K562 (cell line): Measurements from ENCODE around the gene KRTAP1-5. TPM values are rescaled to one million over a fixed set of nuclear protein-coding genes. Genes with fewer than 3 reads are reported as not detected.
A peak's percentile ranks its signal among the peaks of the same experiment; 100 is the strongest.

Experiments used
- CHD7 ChIP-seq: fragments of 200-600 bp; sonication (generic); IDR thresholded peaks from one replicate; pipeline ENCODE4 v1.6.1; 2012; ENCODE audit warnings: mild to moderate bottlenecking, low read depth, low read length, inconsistent platforms
- NFYB ChIP-seq: IDR thresholded peaks from 2 replicates; pipeline ENCODE4 v1.6.1; 2011; ENCODE audit warnings: mild to moderate bottlenecking, moderate library complexity; ENCODE audit not compliant: insufficient read length; ENCODE audit errors: extremely low read depth
- ZNF165 ChIP-seq: fragments of 250-450 bp; sonication (Bioruptor Pico); IDR thresholded peaks from 2 replicates; pipeline ENCODE4 v1.4.0; 2020; ENCODE audit warnings: borderline replicate concordance
- ZNF318 ChIP-seq, 2 experiments: fragments of 450-650 bp; IDR thresholded peaks; 2 replicates each; pipeline ENCODE4 v1.6.1; 2016; ENCODE audit warnings: mild to moderate bottlenecking in 2 of 2, borderline replicate concordance in 1 of 2, low read depth in 1 of 2, moderate library complexity in 1 of 2
- ZNF41 ChIP-seq: fragments of 250-450 bp; sonication (Bioruptor Pico); conservative IDR thresholded peaks from 2 replicates; pipeline ENCODE4 v1.4.0; 2020; ENCODE audit warnings: mild to moderate bottlenecking
- polyA plus RNA-seq, 8 experiments: library from polyadenylated mRNA; depleted of rRNA in 4 of 8; stranded (reverse) in 5 of 8; unstranded in 3 of 8; fragments of >200 nt; fragmentation: Nextera tagmentation in 2 of 8; fragmentation: Illumina TruSeq in 1 of 8; extraction: Ambion mirVana in 2 of 8; extraction: Trizol in 1 of 8; gene quantifications; 2 replicates each; pipeline versions ENCODE4 v1.2.1 to v1.2.3, GENCODE V29; 2011 to 2014; ENCODE audit warnings: inconsistent platforms in 1 of 8, missing spikeins in 1 of 8
- total RNA-seq, 7 experiments: library from RNA; depleted of rRNA in 6 of 7; stranded (reverse); fragments of >200 nt in 6 of 7; fragmentation: Illumina TruSeq in 2 of 7; extraction: Trizol in 2 of 7; gene quantifications; 2 replicates each; pipeline versions ENCODE4 v1.2.1 to v1.2.3, GENCODE V29; 2011 to 2021; ENCODE audit warnings: low replicate concordance in 1 of 7

KRTAP1-5 gene
- total and polyA plus RNA-seq, 9 of the 15 experiments (the other 6 are each of a cell fraction or from before 2014, with no cell fraction given) = not detected

- no peak for TF ChIP-seq CHD7
- TF ChIP-seq ZNF41 (CRISPR knock-in tag) = no peak
- TF ChIP-seq ZNF165 (CRISPR knock-in tag) = no peak
- peak in 1 of 2 experiments; percentile 95; a peak in 2 of 4 replicates for TF ChIP-seq ZNF318 (IDR thresholded peaks at IDR 0.05; ENCODE audit: borderline replicate concordance in 1 of 2, low read depth in 1 of 2)
- TF ChIP-seq NFYB = no peak
Measured at GRCh38 chr17:41065829-41066624, 39.0 kb upstream of the KRTAP1-5 start, which contains the start of gene KRTAP2-4 (continued).
